HEK293 (cell line): Measurements from ENCODE around the gene JHY.

Source experiments
- CTCF ChIA-PET: fragments of 350-600 bp; formaldehyde crosslinking; extraction: SDS; loops from one replicate; lab custom pipeline; 2021; ENCODE audit warnings: antibody characterized with exemption; lab: Yijun Ruan, JAX
- POLR2A ChIA-PET: fragments of 300-600 bp; formaldehyde crosslinking; extraction: SDS; loops from one replicate; lab custom pipeline; 2020; ENCODE audit warnings: antibody characterized with exemption, inconsistent platforms; lab: Yijun Ruan, JAX
- H3K27ac ChIP-seq: fragments of 200-500 bp; sonication (Bioruptor generic); 2 replicates; pipeline ENCODE4 v1.5.1; 2014; ENCODE audit warnings: low read depth, low read length, control low read depth, inconsistent platforms; ENCODE audit errors: extremely low read depth
- H3K36me3 ChIP-seq, 2 experiments: fragments of 200-500 bp in 1 of 2; sonication (Bioruptor generic) in 1 of 2; 1 replicate in 1 of 2; 2 replicates in 1 of 2; pipeline ENCODE4 v1.5.1; 2014 to 2017; ENCODE audit warnings: inconsistent platforms in 2 of 2, low read length in 2 of 2; ENCODE audit not compliant: control insufficient read depth in 2 of 2, insufficient read depth in 1 of 2
- H3K4me1 ChIP-seq: fragments of 200-500 bp; sonication (Bioruptor generic); 2 replicates; pipeline ENCODE4 v1.5.1; 2014; ENCODE audit warnings: mild to moderate bottlenecking, low read length, inconsistent platforms; ENCODE audit not compliant: control insufficient read depth, insufficient read depth
- H3K4me3 ChIP-seq: 2 replicates; pipeline ENCODE4 v1.5.1; 2011; ENCODE audit warnings: low read depth, mild to moderate bottlenecking, control low read depth, low read length, moderate library complexity
- H3K9me3 ChIP-seq: fragments of 200-500 bp; sonication (Bioruptor generic); 2 replicates; pipeline ENCODE4 v1.5.1; 2014; ENCODE audit warnings: low read depth, low read length, inconsistent platforms; ENCODE audit not compliant: control insufficient read depth, insufficient read depth
- GLIS2 ChIP-seq: fragments of 450-650 bp; formaldehyde crosslinking; IDR thresholded peaks from 2 replicates; pipeline ENCODE4 v1.5.1; 2016; ENCODE audit warnings: missing biosample characterization, missing genetic modification characterization
- HOXD13 ChIP-seq: sonication (generic); formaldehyde crosslinking; IDR thresholded peaks from 2 replicates; pipeline ENCODE4 v1.8.0; 2022; ENCODE audit warnings: missing genetic modification reagents, borderline replicate concordance
- KLF9 ChIP-seq: fragments of 450-650 bp; formaldehyde crosslinking; IDR thresholded peaks from 2 replicates; pipeline ENCODE4 v1.5.1; 2016; ENCODE audit warnings: missing biosample characterization, missing genetic modification characterization, low read depth
- PATZ1 ChIP-seq: fragments of 450-650 bp; formaldehyde crosslinking; IDR thresholded peaks from 2 replicates; pipeline ENCODE4 v1.5.1; 2016; ENCODE audit warnings: missing biosample characterization, missing genetic modification characterization
- PRDM10 ChIP-seq: fragments of 450-650 bp; formaldehyde crosslinking; IDR thresholded peaks from 2 replicates; pipeline ENCODE4 v1.5.1; 2016; ENCODE audit warnings: missing biosample characterization, missing genetic modification characterization
- PRDM4 ChIP-seq: fragments of 450-650 bp; formaldehyde crosslinking; IDR thresholded peaks from 2 replicates; pipeline ENCODE4 v1.5.1; 2017; ENCODE audit warnings: missing biosample characterization, missing genetic modification characterization
- RBAK ChIP-seq: fragments of 450-650 bp; formaldehyde crosslinking; IDR thresholded peaks from 2 replicates; pipeline ENCODE4 v1.5.1; 2016; ENCODE audit warnings: missing biosample characterization, missing genetic modification characterization
- SP2 ChIP-seq: fragments of 450-650 bp; formaldehyde crosslinking; IDR thresholded peaks from 2 replicates; pipeline ENCODE4 v1.5.1; 2016; ENCODE audit warnings: missing biosample characterization, missing genetic modification characterization
- ZBTB17 ChIP-seq: fragments of 450-650 bp; formaldehyde crosslinking; IDR thresholded peaks from 2 replicates; pipeline ENCODE4 v1.5.1; 2016; ENCODE audit warnings: missing biosample characterization, missing genetic modification characterization
- ZBTB20 ChIP-seq: fragments of 450-650 bp; formaldehyde crosslinking; IDR thresholded peaks from 2 replicates; pipeline ENCODE4 v1.5.1; 2016; ENCODE audit warnings: missing biosample characterization, missing genetic modification characterization
- ZBTB26 ChIP-seq: fragments of 450-650 bp; formaldehyde crosslinking; optimal IDR thresholded peaks from 2 replicates; pipeline ENCODE3; 2016; ENCODE audit warnings: missing biosample characterization, mild to moderate bottlenecking, missing genetic modification characterization
- ZBTB48 ChIP-seq: fragments of 450-650 bp; formaldehyde crosslinking; IDR thresholded peaks from 2 replicates; pipeline ENCODE4 v1.5.1; 2016; ENCODE audit warnings: missing biosample characterization, missing genetic modification characterization
- ZBTB6 ChIP-seq: fragments of 450-650 bp; formaldehyde crosslinking; IDR thresholded peaks from 2 replicates; pipeline ENCODE4 v1.5.1; 2017; ENCODE audit warnings: missing biosample characterization, missing genetic modification characterization
- ZFP41 ChIP-seq: fragments of 450-650 bp; formaldehyde crosslinking; IDR thresholded peaks from 2 replicates; pipeline ENCODE4 v1.5.1; 2016; ENCODE audit warnings: missing biosample characterization, missing genetic modification characterization, borderline replicate concordance
- ZNF214 ChIP-seq: fragments of 450-650 bp; formaldehyde crosslinking; IDR thresholded peaks from 2 replicates; pipeline ENCODE4 v1.5.1; 2017; ENCODE audit warnings: missing biosample characterization, mild to moderate bottlenecking, missing genetic modification characterization, borderline replicate concordance
- ZNF324 ChIP-seq: fragments of 450-650 bp; formaldehyde crosslinking; IDR thresholded peaks from 2 replicates; pipeline ENCODE4 v1.5.1; 2016; ENCODE audit warnings: missing biosample characterization, missing genetic modification characterization
- ZNF335 ChIP-seq: fragments of 450-650 bp; formaldehyde crosslinking; conservative IDR thresholded peaks from 2 replicates; pipeline ENCODE4 v1.5.1; 2016; ENCODE audit warnings: missing biosample characterization, missing genetic modification characterization
- ZNF350 ChIP-seq: fragments of 450-650 bp; formaldehyde crosslinking; IDR thresholded peaks from 2 replicates; pipeline ENCODE4 v1.5.0; 2017; ENCODE audit warnings: missing biosample characterization, mild to moderate bottlenecking, missing genetic modification characterization
- ZNF362 ChIP-seq: fragments of 450-650 bp; formaldehyde crosslinking; IDR thresholded peaks from 2 replicates; pipeline ENCODE4 v1.5.1; 2016; ENCODE audit warnings: missing biosample characterization, missing genetic modification characterization
- ZNF366 ChIP-seq: fragments of 450-650 bp; formaldehyde crosslinking; conservative IDR thresholded peaks from 2 replicates; pipeline ENCODE4 v1.5.1; 2016; ENCODE audit warnings: missing biosample characterization, missing genetic modification characterization
- ZNF529 ChIP-seq: fragments of 450-650 bp; formaldehyde crosslinking; IDR thresholded peaks from 2 replicates; pipeline ENCODE4 v1.5.1; 2017; ENCODE audit warnings: missing genetic modification characterization, missing biosample characterization; ENCODE audit not compliant: insufficient replicate concordance
- ZNF76 ChIP-seq: fragments of 450-650 bp; formaldehyde crosslinking; IDR thresholded peaks from 2 replicates; pipeline ENCODE4; 2016; ENCODE audit warnings: low read depth, missing biosample characterization, missing genetic modification characterization, borderline replicate concordance
- ZNF777 ChIP-seq: fragments of 450-650 bp; formaldehyde crosslinking; IDR thresholded peaks from 2 replicates; pipeline ENCODE4 v1.5.1; 2017; ENCODE audit warnings: missing biosample characterization, missing genetic modification characterization, borderline replicate concordance

JHY gene

DNA sequence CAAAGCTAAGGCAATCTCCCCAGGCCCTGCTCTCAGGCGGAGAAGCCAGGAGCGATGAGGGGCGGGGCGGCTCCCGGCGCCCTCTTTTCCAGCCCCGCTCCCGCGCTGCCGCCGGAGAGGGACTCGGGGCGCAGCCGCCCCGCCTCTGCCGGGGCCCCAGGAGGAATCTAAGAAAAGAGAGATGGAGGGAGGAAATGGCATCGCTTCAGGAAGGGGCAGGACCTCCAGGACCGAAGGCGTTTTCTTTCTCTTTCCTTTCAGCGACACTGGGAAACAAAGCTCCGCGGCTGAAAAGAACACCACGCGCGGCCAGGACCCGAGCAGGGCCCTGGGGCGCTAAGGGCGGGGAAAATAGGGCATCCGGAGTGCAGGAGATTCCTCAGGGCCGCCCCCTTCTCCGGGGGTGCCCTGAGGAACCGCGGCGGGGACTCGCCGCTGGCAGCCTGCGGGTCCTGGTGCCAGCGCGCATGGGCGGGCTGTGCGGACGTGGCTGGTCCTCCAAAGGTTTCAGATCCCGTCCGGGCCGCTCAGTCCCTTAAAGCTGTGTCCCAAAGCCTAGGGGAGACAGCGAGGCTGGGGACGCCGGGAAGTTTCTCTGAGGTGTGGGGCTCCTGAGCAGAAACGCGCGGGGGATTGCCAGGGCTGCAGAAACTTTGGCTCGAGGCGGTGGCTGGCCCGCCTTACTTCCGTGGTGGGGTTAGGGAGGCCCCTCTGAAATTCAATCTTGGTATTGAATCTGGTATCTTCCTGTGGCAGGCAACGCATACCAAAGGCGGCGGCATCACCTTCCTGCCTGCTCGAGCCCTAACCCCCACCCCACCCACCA lies 101.8 kb downstream of the JHY start:
- ChIA-PET POLR2A (no interaction called here), CTCF (interaction anchor here (1.1 kb wide), 1 partner anchor 36 kb away, joined by 3 read pairs; no protein-coding TSS in a partner anchor)
- TF ChIP-seq ZNF214 (tag by site-specific recombination) = no peak
- TF ChIP-seq ZNF335 (tag by site-specific recombination) = peak; percentile 90
- no peak for TF ChIP-seq ZBTB6 (tag by site-specific recombination)
- no peak for TF ChIP-seq ZNF362
- TF ChIP-seq ZNF324 (tag by site-specific recombination) = no peak
- 0 out of 2 replicates have a peak, but pooled peaks have one; percentile 12 for TF ChIP-seq KLF9
- no peak for TF ChIP-seq ZNF366 (tag by site-specific recombination)
- peak; percentile 38; the same call in 1 of the 2 replicates for TF ChIP-seq ZNF777 (tag by site-specific recombination)
- peak; percentile 51; the same call in 1 of the 2 replicates for TF ChIP-seq PRDM10 (tag by site-specific recombination)
- TF ChIP-seq RBAK = no peak
- TF ChIP-seq ZNF350 (tag by site-specific recombination) = no peak
- no peak for TF ChIP-seq ZNF529 (tag by site-specific recombination)
- TF ChIP-seq ZBTB20 (tag by site-specific recombination) = peak; percentile 85
- TF ChIP-seq ZBTB26 (tag by site-specific recombination) = peak; percentile 33
- TF ChIP-seq HOXD13 (CRISPR knock-in tag) = no peak
- TF ChIP-seq ZFP41 = no peak
- TF ChIP-seq PRDM4 = no peak
- peak; percentile 30; the same call in 1 of the 2 replicates for TF ChIP-seq GLIS2 (tag by site-specific recombination)
- peak; percentile 94 for TF ChIP-seq ZBTB48 (tag by site-specific recombination)
- peak; percentile 41 for TF ChIP-seq SP2 (tag by site-specific recombination)
- peak; percentile 58; the same call in 1 of the 2 replicates for TF ChIP-seq ZBTB17 (tag by site-specific recombination)
- no peak for TF ChIP-seq PATZ1 (tag by site-specific recombination)
- TF ChIP-seq ZNF76 (tag by site-specific recombination) = 0 out of 2 replicates have a peak, but pooled peaks have one; percentile 21
- Histone ChIP-seq H3K4me3 (peak overlapping the region; percentile 54), H3K9me3 (no peaks in the 10 kb centered on the region), H3K4me1 (no peaks in the 10 kb centered on the region), H3K27ac (no peak overlapping the region), H3K36me3 (no peaks in the 10 kb centered on the region)
